ENCODE measurements around the gene EVA1C. TPM values are rescaled to one million over a fixed set of nuclear protein-coding genes. Genes with fewer than 3 reads are reported as not detected.

EVA1C gene
- total RNA-seq, 1 donor from 2014 or later: 23.8 TPM

GRCh38 chr21:32463367-32463766 is 50.9 kb downstream of the EVA1C start:
- peak; percentile 34 for ATAC-seq

- peak; percentile 68 for ATAC-seq
Observed at GRCh38 chr21:32463889-32464300, 51.4 kb downstream of the EVA1C start.

- ATAC-seq: no peak
Observed at GRCh38 chr21:32467291-32467690, 54.8 kb downstream of the EVA1C start.

GRCh38 chr21:32468681-32469111 is 56.2 kb downstream of the EVA1C start:
- ATAC-seq: peak; percentile 67

- ATAC-seq: no peak
Observed at GRCh38 chr21:32469628-32470027, 57.1 kb downstream of the EVA1C start.

- peak; percentile 11 for ATAC-seq
Observed at GRCh38 chr21:32470206-32470605, 57.7 kb downstream of the EVA1C start.

- ATAC-seq: no peak
Observed at GRCh38 chr21:32472890-32473765, 60.6 kb downstream of the EVA1C start.

- ATAC-seq: no peak
Observed at GRCh38 chr21:32474179-32475059, 61.9 kb downstream of the EVA1C start.

GRCh38 chr21:32475162-32475812 is 62.8 kb downstream of the EVA1C start:
- ATAC-seq: no peak

GRCh38 chr21:32476661-32477423 is 64.3 kb downstream of the EVA1C start:
- no peak for ATAC-seq

GRCh38 chr21:32477424-32477745 is 64.9 kb downstream of the EVA1C start:
- ATAC-seq: no peak

- no peak for ATAC-seq
Observed at GRCh38 chr21:32481875-32482408, 69.4 kb downstream of the EVA1C start.

GRCh38 chr21:32482565-32483292 is 70.2 kb downstream of the EVA1C start:
- ATAC-seq: no peak

- peak; percentile 80 for ATAC-seq
Observed at GRCh38 chr21:32483293-32483595, 70.7 kb downstream of the EVA1C start.

GRCh38 chr21:32484706-32485380 is 72.3 kb downstream of the EVA1C start:
- peak; percentile 26 for ATAC-seq

GRCh38 chr21:32492376-32492775 is 79.9 kb downstream of the EVA1C start:
- no peak for ATAC-seq

- peak; percentile 50 for ATAC-seq
Observed at GRCh38 chr21:32494934-32495709, 82.6 kb downstream of the EVA1C start.

- ATAC-seq: no peak
Observed at GRCh38 chr21:32496568-32496967, 84.1 kb downstream of the EVA1C start.

- ATAC-seq: no peak
Observed at GRCh38 chr21:32499249-32500055, 86.9 kb downstream of the EVA1C start.

All from esophagus mucosa (tissue), 1 donor.